ENCODE data around the gene WBP1.

GRCh38 chr2:74462054-74462785 is 4.0 kb downstream of the WBP1 start:
- TF ChIP-seq POLR2A (IDR thresholded peaks at IDR 0.05; ENCODE audit: low read length) (no peak), GATA1 (IDR thresholded peaks at IDR 0.05; ENCODE audit: low read depth, low read length) (no peak)

Measured in erythroblast (primary cell).